ENCODE measurements around the gene AGAP2. TPM values are rescaled to one million over a fixed set of nuclear protein-coding genes. Genes with fewer than 3 reads are reported as not detected.
A peak's percentile ranks its signal among the peaks of the same experiment; 100 is the strongest.

AGAP2 gene
- total and polyA plus RNA-seq, 9 of the 15 experiments (the other 6 are each of a cell fraction or from before 2014, with no cell fraction given), result 0.04 to 0.77 (median 0.28) TPM; not detected in 1

GRCh38 chr12:57771873-57772428 is 33.4 kb upstream of the AGAP2 start, which contains the start of gene METTL1 (continued):
- no peak for TF ChIP-seq RREB1 (CRISPR knock-in tag; IDR thresholded peaks at IDR 0.05)
- TF ChIP-seq ATF4 (CRISPR knock-in tag; IDR thresholded peaks at IDR 0.05), result 0 out of 2 replicates have a peak, but pooled peaks have one; percentile 10
- TF ChIP-seq, protein P1, sequence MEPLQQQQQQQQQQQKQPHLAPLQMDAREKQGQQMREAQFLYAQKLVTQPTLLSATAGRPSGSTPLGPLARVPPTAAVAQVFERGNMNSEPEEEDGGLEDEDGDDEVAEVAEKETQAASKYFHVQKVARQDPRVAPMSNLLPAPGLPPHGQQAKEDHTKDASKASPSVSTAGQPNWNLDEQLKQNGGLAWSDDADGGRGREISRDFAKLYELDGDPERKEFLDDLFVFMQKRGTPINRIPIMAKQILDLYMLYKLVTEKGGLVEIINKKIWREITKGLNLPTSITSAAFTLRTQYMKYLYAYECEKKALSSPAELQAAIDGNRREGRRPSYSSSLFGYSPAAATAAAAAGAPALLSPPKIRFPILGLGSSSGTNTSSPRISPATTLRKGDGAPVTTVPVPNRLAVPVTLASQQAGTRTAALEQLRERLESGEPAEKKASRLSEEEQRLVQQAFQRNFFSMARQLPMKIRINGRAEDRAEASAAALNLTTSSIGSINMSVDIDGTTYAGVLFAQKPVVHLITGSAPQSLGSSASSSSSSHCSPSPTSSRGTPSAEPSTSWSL (CRISPR knock-in tag; IDR thresholded peaks at IDR 0.05; ENCODE audit: borderline replicate concordance), result no peak
- TF ChIP-seq CSDE1 (IDR thresholded peaks at IDR 0.05), result peak in 1 of 2 experiments; percentile 77; a peak in 2 of 4 replicates
- peak; percentile 97 for TF ChIP-seq LCOR (CRISPR knock-in tag; IDR thresholded peaks at IDR 0.05)
- no peak for TF ChIP-seq PRMT5 (CRISPR knock-in tag; IDR thresholded peaks at IDR 0.05)
- no peak for TF ChIP-seq SLC30A9 (CRISPR knock-in tag; IDR thresholded peaks at IDR 0.05)
- no peak for TF ChIP-seq CBFA2T3 (IDR thresholded peaks at IDR 0.05)
- TF ChIP-seq NR2F6 (CRISPR knock-in tag; IDR thresholded peaks at IDR 0.05), result no peak
- 0 out of 2 replicates have a peak, but pooled peaks have one; percentile 44 for TF ChIP-seq ZBTB17 (CRISPR knock-in tag; IDR thresholded peaks at IDR 0.05)
- peak in 1 of 2 experiments; percentile 73; a peak in 1 of 4 replicates for TF ChIP-seq KDM4B (IDR thresholded peaks at IDR 0.05; ENCODE audit: borderline replicate concordance in 2 of 2, low read depth in 1 of 2)
- peak; percentile 98 for TF ChIP-seq CREM (IDR thresholded peaks at IDR 0.05; ENCODE audit: low read depth)
- TF ChIP-seq TEAD1 (CRISPR knock-in tag; IDR thresholded peaks at IDR 0.05), result peak in 1 of 2 experiments; percentile 79; a peak in 2 of 4 replicates
- no peak for TF ChIP-seq ZNF644 (tag; IDR thresholded peaks at IDR 0.05; ENCODE audit: low read depth)
- no peak; the same call in none of the 2 replicates for TF ChIP-seq ZNF282 (CRISPR knock-in tag; IDR thresholded peaks at IDR 0.05)
- no peak for TF ChIP-seq SMAD4 (CRISPR knock-in tag; conservative IDR thresholded peaks at IDR 0.05)
- TF ChIP-seq MEIS2 (IDR thresholded peaks at IDR 0.05; ENCODE audit: partially characterized antibody), result peak; percentile 3
- TF ChIP-seq HOXB6 (CRISPR knock-in tag; IDR thresholded peaks at IDR 0.05; ENCODE audit: borderline replicate concordance), result no peak
- TF ChIP-seq, protein P2, sequence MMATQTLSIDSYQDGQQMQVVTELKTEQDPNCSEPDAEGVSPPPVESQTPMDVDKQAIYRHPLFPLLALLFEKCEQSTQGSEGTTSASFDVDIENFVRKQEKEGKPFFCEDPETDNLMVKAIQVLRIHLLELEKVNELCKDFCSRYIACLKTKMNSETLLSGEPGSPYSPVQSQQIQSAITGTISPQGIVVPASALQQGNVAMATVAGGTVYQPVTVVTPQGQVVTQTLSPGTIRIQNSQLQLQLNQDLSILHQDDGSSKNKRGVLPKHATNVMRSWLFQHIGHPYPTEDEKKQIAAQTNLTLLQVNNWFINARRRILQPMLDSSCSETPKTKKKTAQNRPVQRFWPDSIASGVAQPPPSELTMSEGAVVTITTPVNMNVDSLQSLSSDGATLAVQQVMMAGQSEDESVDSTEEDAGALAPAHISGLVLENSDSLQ (IDR thresholded peaks at IDR 0.05), result 0 out of 2 replicates have a peak, but pooled peaks have one; percentile 4
- TF ChIP-seq NFRKB (IDR thresholded peaks at IDR 0.05; ENCODE audit: low read depth), result peak; percentile 92
